Measurements from ENCODE around the gene ITGAD. TPM values are rescaled to one million over a fixed set of nuclear protein-coding genes. Genes with fewer than 3 reads are reported as not detected.

ITGAD gene
- total RNA-seq, 1 experiment from 2014 or later, result not detected

DNA sequence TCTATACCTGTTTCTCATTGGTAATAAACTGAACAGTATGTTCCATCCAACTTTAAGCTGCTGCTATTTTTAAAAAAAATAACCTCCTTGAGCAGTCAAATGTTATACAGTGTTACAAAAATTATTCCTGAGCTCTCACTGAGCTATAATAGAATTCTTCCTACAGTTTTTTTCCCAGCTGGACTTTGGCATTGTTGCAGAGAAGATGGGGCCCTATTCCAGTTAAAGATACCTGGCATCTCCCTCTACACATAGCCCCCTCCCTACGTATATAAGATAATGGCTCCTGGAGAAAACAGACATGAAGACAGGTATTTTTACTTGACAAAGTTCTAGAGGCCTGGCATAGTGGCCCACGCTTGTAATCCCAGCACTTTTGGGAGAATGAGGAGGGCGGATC is 36.7 kb downstream of the ITGAD start:
- Histone ChIP-seq H3K4me3 (ENCODE audit: low read depth, low read length, poor library complexity, severe bottlenecking) (no peak overlapping the region), H3K9me3 (ENCODE audit: low read depth, low read length, poor library complexity, severe bottlenecking) (no peaks in the 10 kb centered on the region), H3K36me3 (ENCODE audit: insufficient read depth, low read length, poor library complexity, severe bottlenecking) (no peaks in the 10 kb centered on the region), H3K27ac (ENCODE audit: low read depth, low read length, poor library complexity, severe bottlenecking) (no peak overlapping the region), H3K27me3 (replicated peaks; ENCODE audit: insufficient read depth, low read depth, low read length, poor library complexity) (peaks cover 13% of the 10 kb centered on the region), H3K4me1 (ENCODE audit: insufficient read depth, low read length, poor library complexity, severe bottlenecking) (no peaks in the 10 kb centered on the region)
- TF ChIP-seq EZH2 (IDR thresholded peaks at IDR 0.05; ENCODE audit: borderline replicate concordance, low read depth, low read length, poor library complexity, severe bottlenecking), result no peak
- TF ChIP-seq, protein P1, sequence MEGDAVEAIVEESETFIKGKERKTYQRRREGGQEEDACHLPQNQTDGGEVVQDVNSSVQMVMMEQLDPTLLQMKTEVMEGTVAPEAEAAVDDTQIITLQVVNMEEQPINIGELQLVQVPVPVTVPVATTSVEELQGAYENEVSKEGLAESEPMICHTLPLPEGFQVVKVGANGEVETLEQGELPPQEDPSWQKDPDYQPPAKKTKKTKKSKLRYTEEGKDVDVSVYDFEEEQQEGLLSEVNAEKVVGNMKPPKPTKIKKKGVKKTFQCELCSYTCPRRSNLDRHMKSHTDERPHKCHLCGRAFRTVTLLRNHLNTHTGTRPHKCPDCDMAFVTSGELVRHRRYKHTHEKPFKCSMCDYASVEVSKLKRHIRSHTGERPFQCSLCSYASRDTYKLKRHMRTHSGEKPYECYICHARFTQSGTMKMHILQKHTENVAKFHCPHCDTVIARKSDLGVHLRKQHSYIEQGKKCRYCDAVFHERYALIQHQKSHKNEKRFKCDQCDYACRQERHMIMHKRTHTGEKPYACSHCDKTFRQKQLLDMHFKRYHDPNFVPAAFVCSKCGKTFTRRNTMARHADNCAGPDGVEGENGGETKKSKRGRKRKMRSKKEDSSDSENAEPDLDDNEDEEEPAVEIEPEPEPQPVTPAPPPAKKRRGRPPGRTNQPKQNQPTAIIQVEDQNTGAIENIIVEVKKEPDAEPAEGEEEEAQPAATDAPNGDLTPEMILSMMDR (conservative IDR thresholded peaks at IDR 0.05; ENCODE audit: low read depth, low read length), result no peak
- CTCF ChIA-PET, result no interaction called here
- no TSS peak for BruUV-seq (replicated peaks)
- intact Hi-C loops (cut with micrococcal nuclease; ENCODE audit: unreplicated experiment), result no loop called here
- POLR2A ChIA-PET (ENCODE audit: low non-redundant PET), result no interaction called here
- no peak for DNase-seq (ENCODE audit: low spot score)

DNA sequence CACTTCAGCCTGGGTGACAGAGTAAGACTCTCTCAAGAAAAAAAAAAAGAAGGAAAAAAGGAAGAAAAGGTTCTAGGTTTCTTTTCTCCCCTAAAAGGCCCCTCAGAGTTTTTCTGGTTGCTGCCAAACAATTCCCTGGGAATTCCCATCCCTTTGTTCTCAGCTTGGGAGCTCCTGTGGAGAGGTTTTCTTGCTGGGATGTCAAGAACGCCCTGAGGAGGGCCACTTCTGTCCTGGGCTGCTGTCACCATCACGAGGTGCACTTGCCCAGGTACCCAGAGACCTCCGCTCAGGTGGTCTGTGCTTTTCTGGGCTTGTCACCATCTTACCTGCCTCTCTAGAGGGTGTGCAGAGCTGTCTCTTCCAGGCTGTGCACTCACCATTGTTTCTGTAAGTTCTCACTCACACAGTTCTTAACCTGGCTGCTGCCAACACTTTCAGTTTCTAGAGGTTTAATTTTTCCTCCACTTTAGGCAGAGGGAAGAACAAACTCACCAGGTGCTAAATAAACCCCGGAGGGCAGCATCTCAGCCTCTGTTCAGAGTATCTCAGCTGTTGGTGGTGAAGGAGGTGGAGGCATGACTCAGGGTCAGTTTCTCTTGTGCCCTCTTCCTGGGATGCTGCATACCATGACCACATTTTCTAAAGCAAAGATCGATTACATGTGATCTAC is 37.4 kb downstream of the ITGAD start:
- no peaks in the 10 kb centered on the region for H3K36me3 ChIP-seq (ENCODE audit: insufficient read depth, low read length, poor library complexity, severe bottlenecking)
- POLR2A ChIA-PET (ENCODE audit: low non-redundant PET), result no interaction called here
- no peak overlapping the region for H3K4me3 ChIP-seq (ENCODE audit: low read depth, low read length, poor library complexity, severe bottlenecking)
- H3K27me3 ChIP-seq (replicated peaks; ENCODE audit: insufficient read depth, low read depth, low read length, poor library complexity), result peaks cover 13% of the 10 kb centered on the region
- no peak for DNase-seq (ENCODE audit: low spot score)
- H3K9me3 ChIP-seq (ENCODE audit: low read depth, low read length, poor library complexity, severe bottlenecking), result no peaks in the 10 kb centered on the region
- no peaks in the 10 kb centered on the region for H3K4me1 ChIP-seq (ENCODE audit: insufficient read depth, low read length, poor library complexity, severe bottlenecking)
- CTCF ChIA-PET, result no interaction called here
- no peak for TF ChIP-seq EZH2 (IDR thresholded peaks at IDR 0.05; ENCODE audit: borderline replicate concordance, low read depth, low read length, poor library complexity, severe bottlenecking)
- TF ChIP-seq, protein P1 (conservative IDR thresholded peaks at IDR 0.05; ENCODE audit: low read depth, low read length), result no peak
- no TSS peak for BruUV-seq (replicated peaks)
- H3K27ac ChIP-seq (ENCODE audit: low read depth, low read length, poor library complexity, severe bottlenecking), result no peak overlapping the region
- intact Hi-C loops (cut with micrococcal nuclease; ENCODE audit: unreplicated experiment), result no loop called here

DNA sequence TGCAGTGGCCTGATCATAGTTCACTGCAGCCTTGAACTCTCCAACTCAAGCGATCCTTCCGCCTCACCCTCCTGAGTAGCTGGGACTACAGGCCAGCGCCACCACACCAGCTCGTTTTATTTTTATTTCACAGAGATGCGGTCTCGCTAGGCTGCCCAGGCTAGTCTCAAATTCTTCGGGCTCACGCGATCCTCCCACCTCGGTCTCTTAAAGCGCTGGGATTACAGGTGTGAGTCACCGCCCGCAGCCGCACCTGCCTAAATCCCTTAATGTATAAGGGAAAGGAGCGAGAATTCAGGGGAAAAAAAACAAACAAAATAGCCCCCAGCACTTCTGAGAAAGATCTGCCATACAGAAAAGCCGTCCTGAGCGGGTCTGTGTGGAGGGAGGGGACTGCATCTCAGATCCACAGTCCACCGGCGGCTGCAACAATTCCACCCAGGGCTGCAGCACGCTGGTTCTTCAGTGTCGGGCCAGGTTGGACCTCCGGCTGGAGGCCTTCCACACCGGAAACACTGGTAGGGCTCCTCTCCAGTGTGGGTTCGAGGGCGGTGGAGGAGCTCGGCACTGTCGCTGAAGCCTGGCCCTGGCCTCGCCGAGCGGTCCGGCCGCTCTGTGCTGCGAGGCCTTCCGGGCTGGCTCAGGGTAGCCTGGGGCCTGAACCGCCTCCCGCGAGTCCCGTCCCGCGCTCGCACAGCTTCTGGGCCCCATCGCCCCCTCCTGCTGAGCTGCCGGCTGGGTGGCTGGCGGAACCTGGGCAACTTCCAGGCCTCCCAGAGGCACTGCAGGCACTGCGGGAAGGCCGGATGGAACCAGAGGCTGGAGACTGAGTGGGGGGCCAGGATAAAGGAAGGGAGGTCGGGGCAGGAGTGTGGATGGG is 42.4 kb downstream of the ITGAD start:
- Histone ChIP-seq H3K9me3 (ENCODE audit: low read depth, low read length, poor library complexity, severe bottlenecking) (no peaks in the 10 kb centered on the region), H3K36me3 (ENCODE audit: insufficient read depth, low read length, poor library complexity, severe bottlenecking) (no peaks in the 10 kb centered on the region), H3K4me1 (ENCODE audit: insufficient read depth, low read length, poor library complexity, severe bottlenecking) (no peaks in the 10 kb centered on the region), H3K27ac (ENCODE audit: low read depth, low read length, poor library complexity, severe bottlenecking) (no peak overlapping the region), H3K4me3 (ENCODE audit: low read depth, low read length, poor library complexity, severe bottlenecking) (no peak overlapping the region), H3K27me3 (replicated peaks; ENCODE audit: insufficient read depth, low read depth, low read length, poor library complexity) (no peaks in the 10 kb centered on the region)
- CTCF ChIA-PET, result no interaction called here
- TF ChIP-seq EZH2 (IDR thresholded peaks at IDR 0.05; ENCODE audit: borderline replicate concordance, low read depth, low read length, poor library complexity, severe bottlenecking), result no peak
- TF ChIP-seq, protein P1 (conservative IDR thresholded peaks at IDR 0.05; ENCODE audit: low read depth, low read length), result no peak
- POLR2A ChIA-PET (ENCODE audit: low non-redundant PET), result no interaction called here
- DNase-seq (ENCODE audit: low spot score), result no peak
- intact Hi-C loops (cut with micrococcal nuclease; ENCODE audit: unreplicated experiment), result no loop called here
- no TSS peak for BruUV-seq (replicated peaks)

Data from A673 (cell line).